WERI-Rb-1 (cell line): ENCODE results near the gene TESK1.

ENCODE experiments used
- DNase-seq: peaks from one replicate; pipeline ENCODE4 v3.0.0-alpha.2; 2020
- H3K27ac ChIP-seq: fragments of 250-450 bp; sonication (Bioruptor Pico); 2 replicates; pipeline ENCODE4 v1.5.1; 2020; ENCODE audit warnings: mild to moderate bottlenecking, moderate library complexity
- H3K27me3 ChIP-seq: fragments of 250-450 bp; sonication (Bioruptor Pico); 2 replicates; pipeline ENCODE4 v1.5.1; 2021; ENCODE audit warnings: mild to moderate bottlenecking, low read depth, moderate library complexity; ENCODE audit not compliant: insufficient read depth, severe bottlenecking
- H3K36me3 ChIP-seq: fragments of 250-450 bp; sonication (Bioruptor Pico); 2 replicates; pipeline ENCODE4 v1.5.1; 2020; ENCODE audit warnings: mild to moderate bottlenecking, moderate library complexity
- H3K4me3 ChIP-seq: 2 replicates; pipeline ENCODE4 v1.5.1; 2011; ENCODE audit warnings: low read depth, mild to moderate bottlenecking, control low read depth, low read length
- H3K9me3 ChIP-seq: fragments of 250-450 bp; sonication (Bioruptor Pico); 2 replicates; pipeline ENCODE4 v1.5.1; 2021; ENCODE audit warnings: mild to moderate bottlenecking, moderate library complexity; ENCODE audit not compliant: severe bottlenecking
- TF ChIP-seq, protein P1 (sequence below): IDR thresholded peaks from 2 replicates; pipeline ENCODE4 v1.5.1; 2011; ENCODE audit warnings: low read depth, mild to moderate bottlenecking, control low read depth, inconsistent platforms, low read length

The TESK1 gene

DNA sequence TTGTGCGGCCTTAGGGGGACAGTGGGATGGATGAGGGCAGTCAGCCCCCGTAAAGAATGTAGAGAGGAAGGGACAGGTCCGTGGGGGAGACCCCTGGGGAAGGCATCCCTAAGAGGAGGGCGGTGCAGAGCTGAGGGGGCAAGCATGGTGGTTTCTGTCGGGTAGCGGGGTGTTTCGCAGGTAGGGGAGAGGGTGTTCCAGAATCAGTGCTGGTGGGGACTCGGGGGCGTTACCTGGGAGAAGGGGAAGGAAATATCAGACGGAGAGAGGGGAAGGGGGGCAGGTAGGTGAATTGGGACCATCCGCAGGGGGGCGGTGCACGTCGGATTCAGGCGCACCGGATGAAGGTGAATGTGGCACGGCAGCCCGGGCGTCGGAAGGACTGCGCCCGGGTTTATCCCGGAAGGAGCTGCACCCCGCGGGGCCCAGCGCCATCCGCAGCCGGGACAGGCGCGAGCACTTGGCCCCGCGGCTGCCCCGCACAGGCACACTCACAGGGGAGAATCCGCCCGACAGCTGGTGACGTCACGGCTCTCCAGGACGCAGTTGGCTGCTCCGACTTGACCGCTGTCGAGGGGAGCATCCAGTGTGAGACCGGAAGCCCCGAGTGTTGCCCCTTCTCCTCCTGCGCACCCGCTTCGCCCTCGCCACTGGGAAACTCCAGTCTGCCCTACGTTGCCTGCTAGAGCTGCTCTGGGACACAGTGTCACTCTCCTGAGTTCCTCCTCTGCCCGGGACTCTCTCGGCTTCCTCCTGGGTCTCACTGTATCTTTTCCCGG lies 11.8 kb downstream of the TESK1 start:
- Histone ChIP-seq H3K4me3 (peak overlapping the region; percentile 51), H3K36me3 (no peaks in the 10 kb centered on the region)

DNA sequence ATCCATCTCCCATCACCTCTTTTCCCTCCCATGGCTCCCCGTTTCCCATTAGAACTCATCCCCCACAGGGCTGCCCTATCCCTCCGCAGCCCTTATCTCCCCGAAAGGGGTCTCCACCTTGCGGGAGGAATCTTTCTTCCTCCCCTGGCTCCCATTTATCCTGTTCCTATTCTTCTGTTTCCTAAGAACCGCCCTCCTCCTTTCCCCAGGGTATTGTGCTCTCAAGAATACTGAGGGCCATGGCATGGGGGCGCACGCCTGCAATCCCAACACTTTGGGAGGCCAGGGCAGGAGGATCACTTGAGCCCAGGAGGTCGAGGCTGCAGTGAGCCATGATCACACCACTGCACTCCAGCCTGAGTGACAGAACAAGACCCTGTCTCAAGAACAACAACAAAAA lies 12.5 kb downstream of the TESK1 start:
- DNase-seq, result no peak
- Histone ChIP-seq H3K9me3 (no peaks in the 10 kb centered on the region), H3K27me3 (no peaks in the 10 kb centered on the region), H3K27ac (no peak overlapping the region), H3K36me3 (no peaks in the 10 kb centered on the region), H3K4me3 (peak overlapping the region; percentile 51)
- TF ChIP-seq, protein P1, sequence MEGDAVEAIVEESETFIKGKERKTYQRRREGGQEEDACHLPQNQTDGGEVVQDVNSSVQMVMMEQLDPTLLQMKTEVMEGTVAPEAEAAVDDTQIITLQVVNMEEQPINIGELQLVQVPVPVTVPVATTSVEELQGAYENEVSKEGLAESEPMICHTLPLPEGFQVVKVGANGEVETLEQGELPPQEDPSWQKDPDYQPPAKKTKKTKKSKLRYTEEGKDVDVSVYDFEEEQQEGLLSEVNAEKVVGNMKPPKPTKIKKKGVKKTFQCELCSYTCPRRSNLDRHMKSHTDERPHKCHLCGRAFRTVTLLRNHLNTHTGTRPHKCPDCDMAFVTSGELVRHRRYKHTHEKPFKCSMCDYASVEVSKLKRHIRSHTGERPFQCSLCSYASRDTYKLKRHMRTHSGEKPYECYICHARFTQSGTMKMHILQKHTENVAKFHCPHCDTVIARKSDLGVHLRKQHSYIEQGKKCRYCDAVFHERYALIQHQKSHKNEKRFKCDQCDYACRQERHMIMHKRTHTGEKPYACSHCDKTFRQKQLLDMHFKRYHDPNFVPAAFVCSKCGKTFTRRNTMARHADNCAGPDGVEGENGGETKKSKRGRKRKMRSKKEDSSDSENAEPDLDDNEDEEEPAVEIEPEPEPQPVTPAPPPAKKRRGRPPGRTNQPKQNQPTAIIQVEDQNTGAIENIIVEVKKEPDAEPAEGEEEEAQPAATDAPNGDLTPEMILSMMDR, result no peak

More for the DNA sequence above, 11.8 kb downstream of the TESK1 start:
- no peaks in the 10 kb centered on the region for H3K27me3 ChIP-seq
- TF ChIP-seq, protein P1, result peak; percentile 26; the same call in 1 of the 2 replicates
- DNase-seq, result peak; percentile 78
- no peaks in the 10 kb centered on the region for H3K9me3 ChIP-seq
- no peak overlapping the region for H3K27ac ChIP-seq

DNA sequence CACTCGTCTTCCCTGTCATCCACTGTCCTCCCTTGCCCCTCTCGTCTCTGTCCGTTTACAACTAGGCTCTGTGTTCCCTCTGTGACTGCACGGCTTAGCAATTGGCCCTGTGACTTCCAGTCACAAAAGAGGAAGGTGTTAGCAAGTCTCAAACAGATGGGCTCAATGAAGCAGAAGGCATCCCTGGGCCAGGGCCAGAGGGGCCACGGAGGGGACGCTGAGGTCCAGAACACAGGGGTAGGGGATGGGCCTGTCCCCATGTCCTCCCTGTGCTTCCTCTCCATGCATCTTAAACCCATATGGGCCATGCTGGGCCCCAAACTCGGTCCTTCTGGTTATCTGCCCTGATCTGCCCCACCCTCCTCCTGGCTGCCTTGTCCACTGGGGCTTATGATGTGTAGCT lies 13.3 kb downstream of the TESK1 start, which contains the start of gene CD72:
Gene CD72 (minus strand): TSS at position 89 of the 403 bp plus-strand sequence. CDS start 110 bp downstream, outside the sequence.
- Histone ChIP-seq H3K4me3 (peak within 1 kb of the TSS; percentile 51), H3K27ac (no peak within 1 kb of the TSS), H3K36me3 (no peaks in the 10 kb centered on the region), H3K27me3 (no peaks in the 10 kb centered on the region), H3K9me3 (no peaks in the 10 kb centered on the region)
- TF ChIP-seq, protein P1, result no peak
- DNase-seq, result no peak

DNA sequence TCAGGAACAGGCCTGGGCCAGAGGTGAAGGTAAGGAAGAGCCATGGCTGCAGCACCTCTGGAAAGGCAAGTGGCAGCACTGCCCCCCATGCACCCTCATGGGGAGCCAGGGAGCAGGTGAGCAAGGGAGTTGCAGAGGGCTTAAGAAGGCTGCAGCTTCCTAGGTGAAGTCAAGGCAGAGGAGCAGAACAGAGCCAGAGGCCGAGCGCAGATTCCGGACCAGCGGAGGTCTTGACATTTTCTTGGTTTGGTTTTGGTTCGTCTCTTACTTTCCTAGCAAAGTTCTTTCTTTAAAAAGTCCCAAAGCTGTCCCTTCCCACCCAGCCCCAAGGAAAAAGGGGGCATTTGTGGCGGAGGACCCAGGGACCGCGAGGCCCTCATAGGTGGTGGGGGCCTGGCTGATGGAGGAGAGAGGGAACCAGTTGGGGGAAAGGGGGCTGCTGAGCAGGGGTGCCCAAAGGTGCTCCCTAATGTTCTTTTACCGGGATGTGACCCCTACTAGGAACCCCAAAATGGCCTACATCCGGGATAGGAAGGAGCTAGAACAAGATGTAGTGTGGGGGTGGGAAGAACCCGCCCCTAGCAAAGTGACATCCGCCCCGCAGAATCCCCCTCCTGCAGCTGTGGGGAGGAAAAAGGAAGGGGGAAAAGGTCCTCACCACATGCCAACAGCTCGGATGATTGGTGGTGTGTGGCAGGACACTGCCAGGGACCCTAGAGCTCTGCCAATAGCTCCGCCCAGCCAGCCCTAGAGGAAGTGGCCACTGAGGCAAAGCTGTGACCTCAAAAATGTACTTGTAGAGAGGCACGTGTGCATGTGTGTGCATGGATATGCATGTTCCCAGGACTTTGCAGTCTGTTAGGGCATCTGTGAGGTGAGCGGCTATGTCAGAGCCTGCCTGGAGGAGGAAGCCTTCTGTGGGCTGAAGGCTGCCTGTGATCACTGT lies 14.1 kb downstream of the TESK1 start:
- Histone ChIP-seq H3K27me3 (no peaks in the 10 kb centered on the region), H3K27ac (no peak overlapping the region)
- DNase-seq, result no peak

DNA sequence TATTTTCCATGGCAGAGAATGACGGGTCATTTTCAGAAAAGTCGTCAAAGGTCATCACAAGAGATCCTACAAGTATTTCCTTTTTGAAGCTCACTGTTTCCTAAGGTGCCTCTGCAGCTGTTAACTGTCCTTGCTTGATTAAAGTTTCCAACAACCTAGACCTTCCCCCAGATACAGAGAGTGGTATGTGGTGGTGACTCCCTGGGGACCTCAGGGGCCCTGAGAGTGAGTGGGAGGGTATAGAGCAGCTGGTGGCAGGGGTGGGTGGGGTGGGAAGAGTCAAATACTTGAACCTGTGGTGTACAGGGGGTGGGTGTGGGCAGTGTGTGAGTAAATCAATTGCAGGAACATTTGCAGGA lies 14.7 kb downstream of the TESK1 start:
- Histone ChIP-seq H3K27me3 (no peaks in the 10 kb centered on the region), H3K4me3 (no peak overlapping the region), H3K36me3 (no peaks in the 10 kb centered on the region), H3K9me3 (no peaks in the 10 kb centered on the region), H3K27ac (no peak overlapping the region)
- TF ChIP-seq, protein P1, result no peak
- no peak for DNase-seq

More for the DNA sequence above, 14.1 kb downstream of the TESK1 start:
- no peaks in the 10 kb centered on the region for H3K9me3 ChIP-seq
- H3K36me3 ChIP-seq, result no peaks in the 10 kb centered on the region
- no peak overlapping the region for H3K4me3 ChIP-seq
- TF ChIP-seq, protein P1, result no peak
